Progenitor cell of endocrine pancreas (in vitro differentiated cells): ENCODE data around the gene NOS1AP. TPM values are rescaled to one million over a fixed set of nuclear protein-coding genes. Genes with fewer than 3 reads are reported as not detected.
A peak's percentile ranks its signal among the peaks of the same experiment; 100 is the strongest.
"Not testable (repeated sequence)": the region's sequence is repeated elsewhere in the genome, so short reads cannot be mapped to it uniquely, and the experiment has no call there.

Experiments
- DNase-seq: peaks from one replicate; pipeline ENCODE4 v3.0.0; 2021; ENCODE audit warnings: low spot score; ENCODE audit not compliant: unreplicated experiment
- H3K27ac Mint-ChIP-seq: 2 replicates; pipeline ENCODE4 v1.8.0; 2021; ENCODE audit warnings: mild to moderate bottlenecking, moderate library complexity, mixed read lengths
- H3K27me3 Mint-ChIP-seq: 2 replicates; pipeline ENCODE4 v1.8.0; 2021; ENCODE audit warnings: mixed read lengths
- H3K36me3 Mint-ChIP-seq: 2 replicates; pipeline ENCODE4 v1.8.0; 2022; ENCODE audit warnings: mixed read lengths; ENCODE audit not compliant: insufficient read depth
- H3K4me1 Mint-ChIP-seq: 2 replicates; pipeline ENCODE4 v1.8.0; 2021; ENCODE audit warnings: low read depth, mixed read lengths
- H3K4me3 Mint-ChIP-seq: 2 replicates; pipeline ENCODE4 v1.8.0; 2021; ENCODE audit warnings: low read depth, mild to moderate bottlenecking, moderate library complexity, mixed read lengths
- H3K9me3 Mint-ChIP-seq: 2 replicates; pipeline ENCODE4 v1.8.0; 2021; ENCODE audit warnings: low read depth, mixed read lengths
- total RNA-seq: library from RNA; stranded (reverse); gene quantifications from 2 replicates; pipeline ENCODE4 v1.2.1, GENCODE V29; 2021
- TF ChIP-seq, protein P1 (sequence below): fragments of 200-600 bp; sonication (generic); IDR thresholded peaks from one replicate; pipeline ENCODE4 v1.5.0; 2021; ENCODE audit warnings: antibody characterized with exemption, mild to moderate bottlenecking; ENCODE audit not compliant: unreplicated experiment

The NOS1AP gene
- total RNA-seq, 1 donor from 2014 or later, result 5.6 TPM

- TF ChIP-seq, protein P1, sequence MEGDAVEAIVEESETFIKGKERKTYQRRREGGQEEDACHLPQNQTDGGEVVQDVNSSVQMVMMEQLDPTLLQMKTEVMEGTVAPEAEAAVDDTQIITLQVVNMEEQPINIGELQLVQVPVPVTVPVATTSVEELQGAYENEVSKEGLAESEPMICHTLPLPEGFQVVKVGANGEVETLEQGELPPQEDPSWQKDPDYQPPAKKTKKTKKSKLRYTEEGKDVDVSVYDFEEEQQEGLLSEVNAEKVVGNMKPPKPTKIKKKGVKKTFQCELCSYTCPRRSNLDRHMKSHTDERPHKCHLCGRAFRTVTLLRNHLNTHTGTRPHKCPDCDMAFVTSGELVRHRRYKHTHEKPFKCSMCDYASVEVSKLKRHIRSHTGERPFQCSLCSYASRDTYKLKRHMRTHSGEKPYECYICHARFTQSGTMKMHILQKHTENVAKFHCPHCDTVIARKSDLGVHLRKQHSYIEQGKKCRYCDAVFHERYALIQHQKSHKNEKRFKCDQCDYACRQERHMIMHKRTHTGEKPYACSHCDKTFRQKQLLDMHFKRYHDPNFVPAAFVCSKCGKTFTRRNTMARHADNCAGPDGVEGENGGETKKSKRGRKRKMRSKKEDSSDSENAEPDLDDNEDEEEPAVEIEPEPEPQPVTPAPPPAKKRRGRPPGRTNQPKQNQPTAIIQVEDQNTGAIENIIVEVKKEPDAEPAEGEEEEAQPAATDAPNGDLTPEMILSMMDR, result no peak
- Mint-ChIP-seq H3K27me3 (peaks cover 14% of the 10 kb centered on the region), H3K27ac (no peak overlapping the region), H3K4me3 (no peak overlapping the region), H3K9me3 (no peaks in the 10 kb centered on the region), H3K4me1 (peaks cover 10% of the 10 kb centered on the region), H3K36me3 (no peaks in the 10 kb centered on the region)
- DNase-seq, result no peak
Observed at GRCh38 chr1:162065016-162065415, 4.5 kb upstream of the NOS1AP start.

GRCh38 chr1:162066836-162067235 lies 2.7 kb upstream of the NOS1AP start:
- H3K36me3 Mint-ChIP-seq, H3K27ac Mint-ChIP-seq, DNase-seq, H3K4me3 Mint-ChIP-seq, H3K9me3 Mint-ChIP-seq: not testable (repeated sequence)
- Mint-ChIP-seq H3K27me3 (peaks cover 24% of the 10 kb centered on the region), H3K4me1 (peaks cover 21% of the 10 kb centered on the region)

- no peak for DNase-seq
- H3K4me1 Mint-ChIP-seq, result peaks cover 20% of the 10 kb centered on the region
- H3K9me3 Mint-ChIP-seq, result no peaks in the 10 kb centered on the region
Observed at GRCh38 chr1:162067466-162067865, 2.0 kb upstream of the NOS1AP start.

GRCh38 chr1:162068301-162068700 lies 1.2 kb upstream of the NOS1AP start:
- no peak overlapping the region for H3K27ac Mint-ChIP-seq

More at GRCh38 chr1:162067466-162067865, 2.0 kb upstream of the NOS1AP start:
- peaks cover 28% of the 10 kb centered on the region for H3K27me3 Mint-ChIP-seq
- H3K36me3 Mint-ChIP-seq, result no peaks in the 10 kb centered on the region
- no peak overlapping the region for H3K4me3 Mint-ChIP-seq
- no peak overlapping the region for H3K27ac Mint-ChIP-seq
- TF ChIP-seq, protein P1, result no peak

GRCh38 chr1:162070094-162070748 lies 730 bp downstream of the NOS1AP start:
- TF ChIP-seq, protein P1, result no peak
- no peak for DNase-seq
- peaks cover 2% of the 10 kb centered on the region for H3K36me3 Mint-ChIP-seq
- H3K27ac Mint-ChIP-seq, result peak overlapping the region; percentile 67
- no peaks in the 10 kb centered on the region for H3K9me3 Mint-ChIP-seq
- peak overlapping the region; percentile 82 for H3K4me3 Mint-ChIP-seq
- H3K4me1 Mint-ChIP-seq, result peaks cover 11% of the 10 kb centered on the region
- H3K27me3 Mint-ChIP-seq, result peaks cover 26% of the 10 kb centered on the region

More at GRCh38 chr1:162068301-162068700, 1.2 kb upstream of the NOS1AP start:
- Mint-ChIP-seq H3K4me1 (peaks cover 12% of the 10 kb centered on the region), H3K9me3 (no peaks in the 10 kb centered on the region), H3K36me3 (no peaks in the 10 kb centered on the region), H3K27me3 (peaks cover 29% of the 10 kb centered on the region), H3K4me3 (peak overlapping the region; percentile 82)
- TF ChIP-seq, protein P1, result no peak
- no peak for DNase-seq

DNA sequence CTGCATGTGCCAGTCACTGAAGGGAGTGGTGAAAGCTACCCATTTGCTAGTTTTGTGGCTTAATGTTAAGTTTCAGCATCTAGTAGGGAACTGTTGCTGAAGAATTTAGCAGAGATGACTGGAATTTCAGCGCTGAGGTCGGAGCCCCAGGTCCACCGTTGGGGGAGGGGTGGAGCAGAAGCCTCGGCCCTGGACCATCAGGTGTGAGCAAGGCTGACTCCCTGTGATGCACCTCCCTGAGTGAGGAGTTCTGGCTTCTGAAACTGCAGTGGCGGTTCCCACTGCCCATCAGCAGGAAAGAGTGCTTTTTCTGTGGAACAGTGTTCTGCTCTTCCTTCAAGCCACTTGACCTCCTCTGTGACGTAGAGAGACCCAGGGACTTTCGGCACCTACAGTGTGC lies 1.3 kb downstream of the NOS1AP start:
- TF ChIP-seq, protein P1, result no peak
- Mint-ChIP-seq H3K9me3 (no peaks in the 10 kb centered on the region), H3K27ac (no peak overlapping the region), H3K4me3 (peak overlapping the region; percentile 82), H3K4me1 (peaks cover 11% of the 10 kb centered on the region), H3K27me3 (peaks cover 23% of the 10 kb centered on the region), H3K36me3 (peaks cover 2% of the 10 kb centered on the region)
- no peak for DNase-seq
